Esophagus (tissue), 2 donors: ENCODE results near the gene SPRR2E. TPM values are rescaled to one million over a fixed set of nuclear protein-coding genes. Genes with fewer than 3 reads are reported as not detected.
A peak's percentile ranks its signal among the peaks of the same experiment; 100 is the strongest.
"Not testable (repeated sequence)": the region's sequence is repeated elsewhere in the genome, so short reads cannot be mapped to it uniquely, and the experiment has no call there.

Experiments used
- H3K27ac ChIP-seq, 2 donors: one replicate each; pipeline ENCODE4 v1.5.1; 2013; ENCODE audit warnings: low read depth in 2 of 2, mild to moderate bottlenecking in 2 of 2, inconsistent platforms in 1 of 2, low read length in 1 of 2, moderate library complexity in 1 of 2
- H3K27me3 ChIP-seq, 2 donors: one replicate each; pipeline ENCODE4 v1.6.1; 2013; ENCODE audit warnings: low read length in 2 of 2, control low read depth in 1 of 2, mild to moderate bottlenecking in 1 of 2; ENCODE audit not compliant: insufficient read depth in 2 of 2, control insufficient read depth in 1 of 2
- H3K36me3 ChIP-seq, 2 donors: one replicate each; pipeline ENCODE4 v1.6.1; 2013; ENCODE audit warnings: low read length in 1 of 2; ENCODE audit not compliant: control insufficient read depth in 2 of 2, insufficient read depth in 2 of 2
- H3K4me1 ChIP-seq, 2 donors: one replicate each; pipeline ENCODE4 v1.6.1; 2013; ENCODE audit warnings: low read length in 1 of 2; ENCODE audit not compliant: control insufficient read depth in 2 of 2, insufficient read depth in 2 of 2
- H3K4me3 ChIP-seq, 2 donors: one replicate each; pipeline ENCODE4 v1.5.1; 2013; ENCODE audit warnings: low read length in 2 of 2, mild to moderate bottlenecking in 2 of 2, low read depth in 1 of 2, moderate library complexity in 1 of 2
- H3K9me3 ChIP-seq, 2 donors: one replicate each; pipeline ENCODE4 v1.6.1; 2013; ENCODE audit warnings: mild to moderate bottlenecking in 2 of 2, low read depth in 1 of 2, low read length in 1 of 2, moderate library complexity in 1 of 2; ENCODE audit not compliant: control insufficient read depth in 2 of 2, insufficient read depth in 1 of 2
- WGBS, 2 donors: extraction: QIAGEN DNeasy Blood & Tissue Kit; methylation state at CpG; one replicate each; pipeline ENCODE4 v1.1.7; 2013; 5-methylcytosine and 5-hydroxymethylcytosine counted together
- polyA plus RNA-seq, 2 donors: library from polyadenylated mRNA; stranded (reverse); fragments of 200-250 nt; gene quantifications; one replicate each; pipeline ENCODE4 v1.2.3, GENCODE V29; 2013
- donor health status: healthy with polysubstance abuse.
- donor health status: Bipolar disorder and iron deficiency.

Gene SPRR2E
- polyA plus RNA-seq, 2 donors, result 1,279 to 1,684 TPM

DNA sequence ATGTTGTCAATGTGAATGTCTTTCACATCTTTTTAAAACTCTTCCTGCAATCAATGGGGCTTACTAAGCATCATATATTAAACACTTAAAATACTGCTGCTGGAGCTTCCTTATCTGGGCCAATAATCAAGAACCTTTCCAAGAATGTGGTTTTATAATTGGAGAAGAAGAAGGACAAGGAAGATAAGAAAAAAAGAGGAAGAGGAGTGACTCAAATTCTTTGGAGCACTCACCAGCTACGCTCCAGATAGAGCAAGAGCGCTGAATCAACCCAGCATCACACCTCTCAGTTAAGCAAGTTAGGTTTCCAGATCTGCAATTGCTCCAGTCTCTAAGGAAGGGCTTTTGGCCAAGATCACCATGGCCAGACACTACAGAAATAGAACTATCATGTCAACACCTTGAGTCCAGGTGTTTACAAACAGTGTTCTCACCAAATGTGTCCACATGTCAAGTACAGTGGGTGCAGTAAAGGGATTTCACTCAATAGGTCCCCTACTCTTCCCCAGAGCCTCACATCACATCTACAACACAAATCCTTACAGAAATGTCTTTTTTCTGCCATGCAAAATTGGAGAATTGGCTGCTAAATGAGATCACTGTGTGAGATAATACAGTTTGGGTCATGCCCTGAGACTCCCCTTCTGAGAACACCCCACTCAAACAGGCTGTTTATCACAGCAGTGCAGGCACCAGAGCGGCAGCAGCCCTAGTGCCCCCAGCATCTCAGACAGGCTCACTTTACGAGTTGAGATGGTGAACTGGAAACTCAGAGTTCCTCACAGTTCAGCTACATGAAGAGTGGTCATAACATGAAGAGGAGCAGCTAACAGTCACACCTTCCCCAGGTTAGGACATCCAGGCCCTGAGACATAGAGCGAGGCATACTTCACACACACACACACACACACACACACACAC, 21.3 kb downstream of the SPRR2E start:
- Histone ChIP-seq H3K27me3 (no peaks in the 10 kb centered on the region), H3K4me1 (no peaks in the 10 kb centered on the region), H3K36me3 (no peaks in the 10 kb centered on the region), H3K4me3 (no peak overlapping the region), H3K9me3 (no peaks in the 10 kb centered on the region), H3K27ac (no peak overlapping the region)
- WGBS, 2 donors, result 77 to 85% methylated on average over 5 of the region's 5 CpGs

- H3K9me3 ChIP-seq, result no peaks in the 10 kb centered on the region
- no peaks in the 10 kb centered on the region for H3K4me1 ChIP-seq
- H3K27ac ChIP-seq, result peak within 1 kb of the TSS in 1 of 2 donors; percentile 37
- H3K4me3 ChIP-seq, result no peak within 1 kb of the TSS
- H3K36me3 ChIP-seq, result no peaks in the 10 kb centered on the region
- no peaks in the 10 kb centered on the region for H3K27me3 ChIP-seq
- WGBS, 2 donors, result 38 to 54% methylated on average over 2 of the region's 2 CpGs
These were observed 22.8 kb downstream of the SPRR2E start, which contains the start of gene SPRR2B for GRCh38 chr1:153071511-153071910. SPRR2B (minus strand) TSS chr1:153071611; CDS start chr1:153070839, 772 bp downstream.

DNA sequence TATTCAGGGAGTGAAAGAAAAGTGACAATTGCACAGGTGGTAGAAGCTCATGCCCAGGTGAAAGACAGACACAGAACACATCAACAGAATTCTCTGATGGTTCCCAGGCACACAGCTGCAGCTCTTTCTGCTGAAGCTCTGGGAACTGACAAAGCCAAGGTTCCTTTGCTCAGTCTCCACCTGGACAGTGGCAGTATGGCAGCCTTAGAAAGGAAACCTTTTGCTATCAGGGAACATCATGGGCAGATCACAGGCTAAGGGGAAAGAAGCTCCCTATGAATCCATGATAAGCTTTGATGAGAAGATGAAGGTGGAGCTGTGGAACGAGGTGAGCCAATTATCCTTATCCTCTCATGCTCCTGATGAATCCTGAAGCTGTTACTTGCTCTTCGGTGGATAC, 24.1 kb downstream of the SPRR2E start:
- Histone ChIP-seq H3K9me3 (no peaks in the 10 kb centered on the region), H3K36me3 (no peaks in the 10 kb centered on the region), H3K27me3 (no peaks in the 10 kb centered on the region), H3K4me3 (no peak overlapping the region), H3K4me1 (no peaks in the 10 kb centered on the region), H3K27ac (no peak overlapping the region)
- WGBS, 2 donors, result 67 to 73% methylated on average over 2 of the region's 2 CpGs

GRCh38 chr1:153058826-153059784, 35.2 kb downstream of the SPRR2E start:
- 74 to 81% methylated on average over 6 of the region's 6 CpGs for WGBS, 2 donors

GRCh38 chr1:153058154-153058553, 36.2 kb downstream of the SPRR2E start:
- Histone ChIP-seq H3K9me3 (no peaks in the 10 kb centered on the region), H3K36me3 (no peaks in the 10 kb centered on the region), H3K27me3 (no peaks in the 10 kb centered on the region), H3K27ac (no peak overlapping the region), H3K4me1 (no peaks in the 10 kb centered on the region), H3K4me3 (no peak overlapping the region)
- 45 to 50% methylated on average over 2 of the region's 2 CpGs for WGBS, 2 donors

More at GRCh38 chr1:153058826-153059784, 35.2 kb downstream of the SPRR2E start:
- no peaks in the 10 kb centered on the region for H3K9me3 ChIP-seq
- no peak overlapping the region for H3K27ac ChIP-seq
- H3K27me3 ChIP-seq, result no peaks in the 10 kb centered on the region
- no peak overlapping the region for H3K4me3 ChIP-seq
- H3K36me3 ChIP-seq, result no peaks in the 10 kb centered on the region
- no peaks in the 10 kb centered on the region for H3K4me1 ChIP-seq

DNA sequence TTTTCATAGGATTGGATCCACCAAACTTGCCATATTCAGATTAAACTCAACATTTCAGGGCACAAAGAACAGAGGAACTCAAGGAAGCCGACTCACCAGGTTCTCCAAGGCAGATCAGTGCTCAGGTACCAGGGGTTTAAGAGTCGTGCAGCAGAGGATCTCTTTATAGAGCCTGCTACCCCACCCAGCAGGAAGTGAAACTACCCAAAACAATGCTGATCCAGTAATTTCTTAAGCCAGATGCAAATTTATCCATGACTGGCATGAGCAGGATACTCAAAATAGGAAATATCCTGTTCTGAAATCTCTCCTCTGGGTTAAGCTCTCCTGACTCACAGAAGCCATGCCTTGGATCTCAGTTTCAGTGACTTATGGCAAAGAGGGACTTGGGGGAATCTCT, 37.0 kb downstream of the SPRR2E start, which contains the start of gene SPRR2A:
TSS of gene SPRR2A (minus strand) at position 138 of the 400 bp plus-strand sequence. CDS start 777 bp downstream, outside the sequence.
- WGBS, 2 donors, result 53% methylated on average over 2 of the region's 2 CpGs
- H3K27me3 ChIP-seq, result no peaks in the 10 kb centered on the region
- H3K9me3 ChIP-seq, result no peaks in the 10 kb centered on the region
- H3K36me3 ChIP-seq, result no peaks in the 10 kb centered on the region
- H3K4me1 ChIP-seq, result no peaks in the 10 kb centered on the region
- H3K4me3 ChIP-seq, result peak within 1 kb of the TSS; percentile 20 to 47
- H3K27ac ChIP-seq, result peak within 1 kb of the TSS; percentile 65 to 73

- Histone ChIP-seq H3K4me3 (peak overlapping the region; percentile 20 to 47), H3K27ac (peak overlapping the region in 1 of 2 donors; percentile 65)
- not testable (repeated sequence) for H3K27me3 ChIP-seq, H3K4me1 ChIP-seq, H3K9me3 ChIP-seq, H3K36me3 ChIP-seq
- 48 to 52% methylated on average over 3 of the region's 3 CpGs for WGBS, 2 donors
These were observed 38.2 kb downstream of the SPRR2E start for GRCh38 chr1:153056111-153056510.

DNA sequence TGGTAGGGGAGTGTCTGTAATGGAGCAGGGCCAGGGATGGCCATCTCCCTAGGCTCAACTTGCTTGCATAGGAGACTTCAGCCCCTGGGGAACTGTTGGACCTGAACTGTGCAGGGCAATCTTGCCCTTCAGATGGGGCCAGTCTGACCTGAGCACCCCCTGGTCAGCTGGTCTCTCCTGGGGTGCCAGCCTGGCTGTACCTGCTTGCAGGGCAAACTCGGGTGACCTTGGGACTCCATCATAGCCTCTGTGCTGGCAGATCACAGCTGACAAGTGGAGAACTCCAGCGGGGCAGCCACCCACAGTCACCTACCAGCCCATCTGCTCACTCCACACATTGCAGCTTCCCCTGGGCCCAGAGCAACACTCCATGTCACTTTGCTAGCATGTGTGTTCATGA, 45.1 kb downstream of the SPRR2E start:
- Histone ChIP-seq H3K36me3 (no peaks in the 10 kb centered on the region), H3K27ac (no peak overlapping the region), H3K4me3 (no peak overlapping the region), H3K27me3 (no peaks in the 10 kb centered on the region), H3K9me3 (no peaks in the 10 kb centered on the region), H3K4me1 (peaks cover 0 to 2% of the 10 kb centered on the region in 2 donors)
- WGBS, 2 donors, result 80 to 84% methylated on average over 2 of the region's 2 CpGs
